ENCODE results near the gene IFNAR1. TPM values are rescaled to one million over a fixed set of nuclear protein-coding genes. Genes with fewer than 3 reads are reported as not detected.

IFNAR1 gene
- total and polyA plus RNA-seq, 2 donors (not counting 3 experiments of a cell fraction or from before 2014, with no cell fraction given): 16.2 to 47.8 TPM

- intact Hi-C loops (cut with micrococcal nuclease): no loop called here
- FAIRE-seq (no peak), DNase-seq (ENCODE audit: low read depth, low spot score) (no peak)
- dilution Hi-C loops (cut with MboI; ENCODE audit: extremely low pct_ligation_motif_present, low sequenced_read_pairs): no loop called here
- Histone ChIP-seq H3K9ac (replicated peaks; ENCODE audit: extremely low read depth, insufficient read depth, low read length) (no peak overlapping the region), H3K27ac (ENCODE audit: insufficient read depth, low read depth, low read length) (no peak overlapping the region), H3K9me1 (replicated peaks; ENCODE audit: control insufficient read depth, extremely low read depth, insufficient read depth, low read length) (no peaks in the 10 kb centered on the region), H3K79me2 (ENCODE audit: control insufficient read depth, insufficient read depth, low read length) (no peaks in the 10 kb centered on the region), H3K27me3 (ENCODE audit: control insufficient read depth in 2 of 2, insufficient read depth in 2 of 2, low read length in 2 of 2) (no peaks in the 10 kb centered on the region), H3K4me3 (replicated peaks in 1 of 3; ENCODE audit: insufficient read depth in 1 of 3, low read depth in 1 of 3, low read length in 3 of 3) (no peak overlapping the region), H2AFZ (ENCODE audit: low read depth, low read length) (no peak overlapping the region), H3K4me1 (ENCODE audit: control insufficient read depth, extremely low read depth, insufficient read depth, low read length) (peaks cover 16% of the 10 kb centered on the region), H3K36me3 (ENCODE audit: control insufficient read depth in 2 of 2, extremely low read depth in 1 of 2, insufficient read depth in 2 of 2, low read length in 2 of 2) (no peaks in the 10 kb centered on the region), H4K20me1 (replicated peaks; ENCODE audit: control insufficient read depth, extremely low read depth, insufficient read depth, low read length) (no peaks in the 10 kb centered on the region), H3K4me2 (ENCODE audit: insufficient read depth, low read length) (no peak overlapping the region), H3K9me3 (replicated peaks; ENCODE audit: control insufficient read depth, insufficient read depth, low read length) (no peaks in the 10 kb centered on the region)
- CTCF ChIA-PET: interaction anchor here (0.6 to 3.1 kb wide), 4 partner anchors 10 to 186 kb away, joined by 3 to 12 read pairs (median 6); no protein-coding TSS in a partner anchor
- POLR2A ChIA-PET: no interaction called here
- TF ChIP-seq CTCF (IDR thresholded peaks at IDR 0.05; ENCODE audit: extremely low read depth in 1 of 2, insufficient read depth in 1 of 2, low read depth in 1 of 2, low read length in 2 of 2) (peak; percentile 12 to 31), MAX (IDR thresholded peaks at IDR 0.05; ENCODE audit: insufficient read depth, insufficient read length) (no peak)
- no TSS peak for BruUV-seq (replicated peaks)
Measured at GRCh38 chr21:33386222-33386784, 61.5 kb downstream of the IFNAR1 start.

- ChIA-PET CTCF (interaction anchor here (2.3 to 3.1 kb wide), 2 partner anchors 9 to 26 kb away, joined by 7 to 12 read pairs; no protein-coding TSS in a partner anchor), POLR2A (no interaction called here)
- dilution Hi-C loops (cut with MboI; ENCODE audit: extremely low pct_ligation_motif_present, low sequenced_read_pairs): no loop called here
- DNase-seq (ENCODE audit: low read depth, low spot score) (no peak), FAIRE-seq (no peak)
- H3K79me2 ChIP-seq (ENCODE audit: control insufficient read depth, insufficient read depth, low read length): no peaks in the 10 kb centered on the region
- H2AFZ ChIP-seq (ENCODE audit: low read depth, low read length): no peak overlapping the region
- TF ChIP-seq POLR2A (IDR thresholded peaks at IDR 0.05; ENCODE audit: low read depth, low read length) (no peak), POLR2AphosphoS5 (IDR thresholded peaks at IDR 0.05; ENCODE audit: insufficient read depth, low read depth, low read length) (no peak), EZH2 (IDR thresholded peaks at IDR 0.05; ENCODE audit: borderline replicate concordance, low read depth, low read length, severe bottlenecking) (no peak), GATA2 (IDR thresholded peaks at IDR 0.05; ENCODE audit: insufficient read depth, insufficient read length, low read depth, low read length) (no peak), FOS (IDR thresholded peaks at IDR 0.05; ENCODE audit: borderline replicate concordance, insufficient read depth, low read length) (no peak), MAX (IDR thresholded peaks at IDR 0.05; ENCODE audit: insufficient read depth, insufficient read length) (no peak), JUN (IDR thresholded peaks at IDR 0.05; ENCODE audit: borderline replicate concordance, insufficient read depth, insufficient read length, low read depth) (no peak), MYC (IDR thresholded peaks at IDR 0.05; ENCODE audit: low read depth, low read length) (no peak), CTCF (IDR thresholded peaks at IDR 0.05; ENCODE audit: extremely low read depth in 1 of 2, insufficient read depth in 1 of 2, low read depth in 1 of 2, low read length in 2 of 2) (no peak)
- no peak overlapping the region for H3K27ac ChIP-seq (ENCODE audit: insufficient read depth, low read depth, low read length)
- no peaks in the 10 kb centered on the region for H3K9me1 ChIP-seq (replicated peaks; ENCODE audit: control insufficient read depth, extremely low read depth, insufficient read depth, low read length)
- no peaks in the 10 kb centered on the region for H3K9me3 ChIP-seq (replicated peaks; ENCODE audit: control insufficient read depth, insufficient read depth, low read length)
- H3K4me1 ChIP-seq (ENCODE audit: control insufficient read depth, extremely low read depth, insufficient read depth, low read length): peaks cover 14% of the 10 kb centered on the region
- intact Hi-C loops (cut with micrococcal nuclease): no loop called here
- H3K4me2 ChIP-seq (ENCODE audit: insufficient read depth, low read length): no peak overlapping the region
- no peaks in the 10 kb centered on the region for H4K20me1 ChIP-seq (replicated peaks; ENCODE audit: control insufficient read depth, extremely low read depth, insufficient read depth, low read length)
- H3K4me3 ChIP-seq (replicated peaks in 1 of 3; ENCODE audit: insufficient read depth in 1 of 3, low read depth in 1 of 3, low read length in 3 of 3): no peak overlapping the region
- no peak overlapping the region for H3K9ac ChIP-seq (replicated peaks; ENCODE audit: extremely low read depth, insufficient read depth, low read length)
- no peaks in the 10 kb centered on the region for H3K27me3 ChIP-seq (ENCODE audit: control insufficient read depth in 2 of 2, insufficient read depth in 2 of 2, low read length in 2 of 2)
- BruUV-seq (replicated peaks): no TSS peak
- H3K36me3 ChIP-seq (ENCODE audit: control insufficient read depth in 2 of 2, extremely low read depth in 1 of 2, insufficient read depth in 2 of 2, low read length in 2 of 2): no peaks in the 10 kb centered on the region
Measured at GRCh38 chr21:33387294-33387693, 62.5 kb downstream of the IFNAR1 start.
